ENCODE data around the gene TRAM2.

The TRAM2 gene

DNA sequence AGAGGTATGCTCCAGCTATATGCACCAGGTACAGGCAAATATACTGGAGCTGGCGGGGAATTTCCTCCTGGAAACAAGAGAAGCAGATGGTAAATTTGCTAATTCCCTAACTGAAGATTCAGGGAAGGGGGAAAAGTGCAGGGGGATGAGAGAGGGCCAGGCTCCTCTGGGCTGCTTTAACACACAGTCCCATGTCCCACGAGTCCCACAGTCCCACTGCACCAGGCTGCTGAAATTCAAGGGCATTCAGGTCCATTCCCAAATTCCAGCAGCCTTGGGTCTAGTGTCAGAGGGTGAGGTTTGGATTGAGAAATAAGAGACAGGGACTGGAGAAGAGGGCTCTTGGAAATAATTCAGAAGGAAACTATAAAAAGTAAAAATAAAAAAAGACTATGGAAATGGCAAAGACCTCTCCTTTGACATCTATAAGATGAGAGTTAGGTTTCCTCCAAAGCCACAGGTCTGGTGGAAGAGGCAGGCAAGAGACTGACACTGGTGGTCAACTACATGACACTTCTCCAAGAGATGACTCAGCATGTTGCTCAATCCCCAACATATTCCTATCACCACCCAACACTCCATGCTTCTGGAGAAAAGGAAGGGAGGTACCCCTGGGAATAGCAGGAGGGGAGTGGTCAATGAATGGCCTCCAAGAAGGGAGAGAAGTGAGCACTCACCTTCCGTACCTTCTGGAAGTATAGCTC is 69.2 kb downstream of the TRAM2 start:
- no peak for DNase-seq (ENCODE audit: low read depth)

DNA sequence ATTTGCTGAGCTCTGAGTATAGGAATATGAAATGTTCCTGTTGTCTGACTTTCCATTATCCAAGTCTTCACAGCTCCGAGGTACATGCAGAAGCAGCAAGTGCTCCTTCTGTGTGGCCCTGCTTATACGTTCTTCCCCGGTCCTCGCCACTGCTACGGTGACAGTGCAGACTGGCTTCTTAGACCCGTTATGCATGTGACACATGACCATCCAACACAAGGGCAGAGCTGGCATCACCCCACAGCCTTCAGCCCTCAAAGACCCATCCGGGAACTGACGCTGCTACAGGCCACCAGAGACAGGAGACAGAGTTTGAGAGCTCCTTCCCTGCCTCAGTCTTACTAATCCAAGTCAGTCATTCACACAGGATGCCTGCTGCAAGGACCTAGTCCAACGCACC is 70.4 kb downstream of the TRAM2 start:
- no peak for DNase-seq (ENCODE audit: low read depth)

DNA sequence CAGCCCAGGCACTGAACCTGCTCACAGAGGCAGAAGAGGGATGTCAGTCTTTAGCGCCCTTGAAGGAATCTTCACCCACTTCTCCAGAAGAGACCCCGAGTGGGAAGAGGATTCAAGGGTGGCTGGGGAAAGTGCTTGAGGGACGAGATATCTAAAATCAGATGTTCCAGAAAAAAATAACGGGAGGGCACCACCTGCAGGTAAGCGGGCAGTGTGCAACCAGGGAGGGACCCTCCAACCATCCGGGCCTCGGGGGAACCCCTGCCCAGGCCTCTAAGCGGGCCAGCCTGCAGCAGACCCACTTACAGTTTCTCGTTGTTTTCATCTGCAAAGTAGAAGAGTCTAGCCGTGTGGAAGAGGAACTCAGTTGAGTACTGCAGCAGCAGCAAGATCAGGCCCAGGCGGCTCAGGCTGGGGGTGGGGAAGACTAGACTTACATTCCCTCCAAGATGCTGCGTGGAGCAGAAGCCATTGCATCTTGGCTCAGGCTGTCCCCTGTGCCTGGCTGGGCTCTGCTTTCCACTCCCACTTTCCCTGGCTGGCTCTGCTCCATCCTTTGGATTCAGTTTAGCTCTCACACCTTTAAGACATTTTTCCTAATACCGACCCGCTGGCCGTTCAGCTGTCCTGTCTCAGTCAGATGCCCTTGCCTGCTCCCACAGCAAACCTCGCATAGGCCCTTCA is 71.0 kb downstream of the TRAM2 start:
- no peak for DNase-seq (ENCODE audit: low read depth)

DNA sequence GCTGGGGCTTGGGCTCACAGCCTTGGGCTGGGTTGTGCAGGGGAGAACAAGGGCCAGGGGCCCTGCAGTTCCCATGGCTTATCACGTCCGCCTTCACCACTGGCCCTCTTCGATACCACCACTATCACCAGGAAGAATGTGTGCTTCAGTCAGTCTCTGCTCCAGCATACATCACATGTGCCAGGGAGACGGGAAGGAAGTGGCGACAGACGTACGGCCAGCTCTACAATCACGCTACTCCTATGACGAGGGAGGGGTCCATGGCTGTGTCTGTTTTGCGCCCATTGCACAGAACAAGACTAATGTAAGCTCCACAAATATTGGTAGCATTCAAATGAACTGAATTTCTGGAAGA is 72.1 kb downstream of the TRAM2 start:
- no peak for DNase-seq (ENCODE audit: low read depth)

DNA sequence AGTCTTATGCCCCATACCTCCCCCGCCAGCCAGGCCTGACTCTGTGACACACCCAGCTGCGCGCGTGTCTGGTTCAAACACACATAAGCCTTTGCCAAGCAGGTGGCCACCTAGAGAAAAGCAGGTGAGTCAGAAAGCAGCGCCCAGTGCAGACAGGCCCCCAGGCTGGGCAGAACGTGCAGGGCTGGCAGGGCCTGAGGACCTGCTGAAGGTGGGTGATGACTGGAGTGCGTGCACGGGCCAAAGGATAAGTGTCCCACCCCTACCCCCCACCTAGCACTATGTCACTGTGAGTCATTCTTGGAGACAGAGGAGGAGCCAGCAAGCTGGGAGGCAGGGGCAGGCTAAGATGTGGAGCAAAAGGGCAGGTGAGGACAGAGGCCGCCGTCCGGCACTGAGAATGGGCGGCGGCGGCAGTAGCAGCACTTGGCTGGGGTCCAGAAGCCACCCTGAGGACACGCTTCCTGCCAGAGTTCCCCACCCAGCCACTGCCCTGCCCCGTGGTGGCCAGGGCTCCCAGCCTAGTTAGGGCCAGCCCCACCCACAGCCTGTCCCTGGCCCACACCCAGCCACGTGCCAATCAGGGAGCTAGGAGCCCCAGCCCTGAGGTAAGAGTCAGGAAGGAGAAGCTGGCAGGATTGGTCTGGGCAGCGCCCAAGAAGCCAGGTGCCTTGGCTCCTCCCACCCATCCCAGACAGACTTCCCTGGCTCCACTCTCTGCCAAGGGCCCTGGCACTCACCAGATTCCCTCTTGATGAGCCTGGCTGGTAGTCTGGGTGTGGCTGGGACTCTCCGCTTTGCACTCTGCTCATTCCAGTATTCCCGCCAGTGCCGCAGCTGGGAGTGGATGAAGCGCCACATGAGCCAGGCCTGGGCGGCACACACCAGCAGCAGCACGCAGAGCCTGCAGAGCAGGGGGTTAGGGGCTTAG is 72.7 kb downstream of the TRAM2 start:
- no peak for DNase-seq (ENCODE audit: low read depth)

DNA sequence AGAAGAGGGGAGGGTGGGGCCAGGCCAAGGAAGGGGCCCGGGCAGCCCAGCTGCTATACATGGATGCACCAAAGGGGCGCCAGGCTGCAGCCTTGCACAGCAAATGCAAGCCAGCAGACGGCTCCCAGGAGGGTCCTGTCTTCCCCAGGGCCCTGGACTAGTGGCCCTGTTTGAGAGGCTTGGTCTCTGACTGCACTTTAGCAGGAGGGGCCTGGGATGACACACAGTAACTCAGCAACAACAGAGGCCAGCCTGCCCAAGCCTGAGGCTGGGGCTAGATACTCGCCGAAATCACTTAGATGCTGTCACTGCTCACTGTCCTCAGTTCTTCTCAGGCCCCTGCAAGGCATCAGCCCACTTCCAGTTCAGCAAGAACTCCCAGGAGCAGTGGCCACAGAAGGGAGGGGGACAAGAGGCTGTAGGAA is 73.5 kb downstream of the TRAM2 start:
- DNase-seq (ENCODE audit: low read depth): no peak

DNA sequence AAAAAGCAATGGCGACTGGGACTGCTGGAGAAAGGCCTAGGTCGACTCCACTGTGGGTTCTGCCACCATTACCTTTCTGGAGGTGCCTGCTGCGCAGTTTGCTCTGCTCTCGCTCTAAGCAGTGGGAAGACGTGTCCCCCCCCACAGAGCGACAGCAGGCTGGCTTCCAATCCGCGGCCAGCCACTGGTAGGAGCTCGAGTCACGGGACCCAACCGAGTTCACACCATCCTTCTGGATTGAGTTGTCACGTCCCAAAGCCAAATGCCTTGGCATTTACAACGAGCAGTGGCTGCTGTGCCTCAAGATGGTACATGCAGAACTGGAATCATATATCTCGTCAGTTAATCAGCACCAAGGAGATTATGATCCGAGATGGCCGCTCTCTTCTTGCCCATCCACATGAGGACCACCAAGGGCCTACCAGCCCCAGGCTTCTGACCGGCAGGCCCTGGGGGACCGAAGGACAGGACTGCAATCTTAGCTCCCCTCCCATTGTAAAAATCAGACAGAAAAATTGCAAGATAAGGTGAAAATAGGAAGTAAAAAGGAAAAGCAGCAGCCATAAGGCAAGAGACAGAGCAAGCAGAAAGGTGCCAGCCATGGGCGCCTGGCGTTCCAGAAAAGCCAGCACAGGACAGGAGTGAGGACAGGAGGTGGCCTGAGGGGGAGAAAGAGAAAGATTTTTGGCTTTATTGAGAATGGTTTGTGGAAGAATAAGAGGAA is 74.4 kb downstream of the TRAM2 start:
- no peak for DNase-seq (ENCODE audit: low read depth)

DNA sequence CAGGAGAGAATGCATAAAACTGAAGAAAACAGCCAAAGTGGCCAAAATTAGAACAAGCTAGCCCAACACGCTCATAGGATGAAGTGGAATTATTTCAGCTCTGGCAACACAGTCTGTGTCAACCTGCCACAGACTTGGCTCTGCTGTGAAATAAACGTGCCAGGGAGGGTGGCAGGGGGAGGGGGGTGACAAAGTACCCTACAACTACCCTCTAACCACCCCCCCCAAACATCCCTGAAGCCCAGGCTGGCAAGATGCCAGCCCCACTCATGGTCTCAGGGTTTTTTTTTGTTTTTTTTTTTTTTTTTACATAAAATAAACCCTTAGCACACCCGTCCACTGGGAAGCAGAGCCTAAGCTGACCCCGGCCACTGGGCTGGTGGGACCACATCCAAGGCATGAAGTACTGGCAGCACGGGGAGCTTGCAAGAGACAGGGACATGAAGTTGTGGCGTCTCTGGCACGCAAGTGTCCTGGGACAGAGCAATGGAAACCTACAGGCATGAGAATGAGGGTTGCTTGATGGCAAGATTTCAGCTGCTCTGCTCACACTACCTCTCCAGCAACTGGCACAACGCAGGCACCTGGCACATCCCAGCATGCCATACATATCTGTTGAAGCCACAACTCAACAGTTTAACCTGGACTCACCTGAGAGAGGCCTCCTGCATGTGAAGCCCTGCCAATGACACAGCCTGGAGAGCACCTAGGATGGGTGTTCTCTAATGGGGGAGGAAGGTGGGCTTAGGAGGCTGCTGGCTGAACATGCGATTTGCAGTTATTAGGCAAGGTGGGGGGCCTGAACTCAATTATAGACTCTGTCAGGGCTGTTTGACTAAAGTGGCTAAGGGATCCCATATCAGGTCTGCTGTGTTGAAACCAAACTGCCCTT is 76.4 kb downstream of the TRAM2 start:
- no peak for DNase-seq (ENCODE audit: low read depth)

DNA sequence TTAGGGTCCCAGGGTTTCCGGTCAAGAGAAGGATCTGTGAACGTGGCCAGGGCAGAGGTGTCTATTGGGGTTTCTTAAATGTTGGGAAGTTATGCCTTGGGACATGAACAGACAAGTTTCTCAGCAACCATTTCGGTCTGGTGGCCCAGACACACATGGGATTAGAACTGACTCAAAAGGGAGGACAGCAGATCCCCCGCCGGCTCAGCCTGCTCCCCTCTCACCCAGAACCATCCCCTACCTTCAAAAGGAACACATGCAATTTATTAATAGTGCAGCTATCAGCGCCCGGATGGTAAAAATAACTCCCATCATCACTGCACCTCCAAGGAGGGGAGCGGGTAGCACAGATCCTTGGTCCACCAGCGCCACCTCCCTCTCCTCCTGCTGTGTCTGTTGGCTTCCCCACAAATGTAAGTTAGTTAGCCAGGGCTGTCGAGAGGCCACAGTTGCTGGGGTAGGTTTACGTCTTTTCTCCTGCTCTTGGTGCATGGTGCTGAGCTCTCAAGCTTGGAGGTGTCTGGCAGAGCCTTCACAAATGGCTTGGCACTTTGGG is 77.1 kb downstream of the TRAM2 start:
- DNase-seq (ENCODE audit: low read depth): no peak

DNA sequence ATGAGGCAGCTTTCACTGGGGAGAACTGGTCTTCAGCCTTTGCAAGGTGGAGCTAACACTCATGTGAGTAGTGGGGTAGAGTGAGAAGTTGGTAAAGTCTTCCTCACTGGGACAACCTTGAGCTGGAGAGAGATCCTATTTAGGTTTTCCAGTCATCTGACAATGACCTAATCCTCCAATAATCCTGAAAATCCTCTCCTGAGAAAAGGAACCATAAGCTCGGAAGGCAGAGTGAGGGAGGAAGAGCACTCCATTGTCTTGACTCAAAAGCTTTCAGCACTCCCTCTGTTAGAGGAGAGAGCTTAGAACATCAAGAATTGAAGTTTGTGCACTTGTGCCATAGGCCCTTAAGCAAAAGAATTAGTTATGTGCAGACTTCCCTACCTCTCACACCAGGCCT is 77.8 kb downstream of the TRAM2 start:
- DNase-seq (ENCODE audit: low read depth): no peak

DNA sequence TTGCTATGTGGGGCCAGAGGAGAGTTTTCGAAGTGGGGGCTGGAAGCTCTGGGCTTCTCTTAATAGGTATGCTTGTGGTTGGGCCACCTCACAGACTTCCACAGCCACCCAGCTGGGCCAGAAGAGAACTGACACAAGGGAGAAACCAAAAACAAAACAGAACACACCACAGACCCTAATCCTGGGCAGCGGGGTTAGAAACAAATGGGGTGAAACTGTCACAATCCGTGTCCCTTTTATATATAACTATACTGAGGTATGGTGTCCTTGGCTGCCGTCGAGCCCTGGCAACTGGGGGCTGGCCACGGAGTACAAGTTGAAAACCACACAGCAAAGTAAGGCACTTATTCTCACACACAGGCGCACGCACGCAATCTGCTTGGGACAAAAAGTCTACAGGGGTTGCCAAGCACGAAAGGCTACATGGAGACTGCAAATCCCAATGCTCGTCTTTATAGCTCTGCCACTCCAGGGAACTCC is 78.3 kb downstream of the TRAM2 start:
- no peak for DNase-seq (ENCODE audit: low read depth)

DNA sequence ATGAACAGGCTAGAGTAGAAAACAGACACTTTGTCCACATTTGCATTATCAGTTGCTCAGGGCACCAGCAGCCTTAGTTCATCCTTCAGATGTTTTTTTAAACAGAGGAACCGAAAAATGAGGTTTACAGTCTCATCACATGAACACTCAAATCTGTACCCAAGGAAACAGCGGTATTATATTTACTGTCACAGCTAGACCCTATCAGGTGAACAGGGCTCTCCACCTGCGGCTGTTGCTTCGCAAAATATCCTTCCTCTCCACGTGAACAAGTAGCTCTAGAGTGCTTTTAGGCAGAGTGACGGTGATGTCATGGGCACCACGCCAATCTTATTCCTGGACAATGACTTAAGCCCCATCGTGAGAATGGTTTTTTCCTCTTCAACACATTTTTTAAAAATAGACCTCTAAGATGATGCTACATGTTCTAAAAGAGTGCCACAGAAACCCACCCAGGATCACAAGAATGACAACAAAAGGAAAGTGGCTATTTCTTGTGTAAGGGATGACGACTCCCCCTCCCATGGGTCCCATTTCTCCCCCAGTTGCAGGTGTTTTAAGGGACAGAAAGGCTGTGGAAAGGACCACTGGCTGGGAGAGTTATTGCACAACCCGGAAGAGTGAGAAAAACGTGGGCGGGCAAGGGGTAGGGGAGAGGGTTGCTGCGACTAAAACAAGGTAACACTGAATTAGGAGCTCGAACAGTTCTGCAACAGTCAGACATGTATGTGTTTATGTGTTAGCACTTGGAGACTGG is 79.0 kb downstream of the TRAM2 start:
- DNase-seq (ENCODE audit: low read depth): no peak

DNA sequence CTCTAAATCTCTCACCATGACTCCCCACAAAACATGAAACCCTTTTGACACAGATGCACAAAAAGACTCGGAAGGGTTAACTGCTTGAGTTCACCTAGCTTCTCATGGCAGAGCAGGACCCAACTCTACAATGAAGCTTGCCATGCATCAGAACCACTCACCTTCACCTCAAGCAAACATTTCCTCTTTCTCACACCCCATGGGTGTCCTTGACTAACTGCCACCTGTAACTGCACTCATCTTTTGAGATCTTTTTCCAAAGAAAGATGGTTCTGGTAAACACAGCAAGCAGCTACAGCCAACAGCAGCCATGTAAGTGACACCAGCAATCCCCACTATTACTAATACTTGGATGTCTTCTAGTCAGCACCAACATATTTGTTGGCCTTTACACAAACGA is 80.2 kb downstream of the TRAM2 start:
- no peak for DNase-seq (ENCODE audit: low read depth)

DNA sequence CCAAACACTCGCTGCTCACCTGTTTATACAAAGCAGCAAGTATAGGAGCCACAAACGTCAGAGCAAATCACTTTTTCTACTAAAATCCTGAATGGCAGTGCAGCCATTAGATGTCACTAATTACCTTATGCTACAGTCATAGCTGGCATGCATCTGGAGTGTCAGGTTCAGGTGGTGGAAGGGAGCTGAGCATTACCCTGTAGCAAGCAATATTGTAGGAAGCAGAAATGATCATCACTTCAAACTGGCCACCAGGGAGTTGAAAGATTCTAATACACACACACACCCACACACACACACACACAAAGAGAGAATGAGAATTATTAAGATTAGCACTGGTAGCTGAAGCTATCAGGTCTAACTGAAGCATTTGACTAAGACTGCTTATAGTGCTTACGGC is 80.9 kb downstream of the TRAM2 start:
- DNase-seq (ENCODE audit: low read depth): no peak

DNA sequence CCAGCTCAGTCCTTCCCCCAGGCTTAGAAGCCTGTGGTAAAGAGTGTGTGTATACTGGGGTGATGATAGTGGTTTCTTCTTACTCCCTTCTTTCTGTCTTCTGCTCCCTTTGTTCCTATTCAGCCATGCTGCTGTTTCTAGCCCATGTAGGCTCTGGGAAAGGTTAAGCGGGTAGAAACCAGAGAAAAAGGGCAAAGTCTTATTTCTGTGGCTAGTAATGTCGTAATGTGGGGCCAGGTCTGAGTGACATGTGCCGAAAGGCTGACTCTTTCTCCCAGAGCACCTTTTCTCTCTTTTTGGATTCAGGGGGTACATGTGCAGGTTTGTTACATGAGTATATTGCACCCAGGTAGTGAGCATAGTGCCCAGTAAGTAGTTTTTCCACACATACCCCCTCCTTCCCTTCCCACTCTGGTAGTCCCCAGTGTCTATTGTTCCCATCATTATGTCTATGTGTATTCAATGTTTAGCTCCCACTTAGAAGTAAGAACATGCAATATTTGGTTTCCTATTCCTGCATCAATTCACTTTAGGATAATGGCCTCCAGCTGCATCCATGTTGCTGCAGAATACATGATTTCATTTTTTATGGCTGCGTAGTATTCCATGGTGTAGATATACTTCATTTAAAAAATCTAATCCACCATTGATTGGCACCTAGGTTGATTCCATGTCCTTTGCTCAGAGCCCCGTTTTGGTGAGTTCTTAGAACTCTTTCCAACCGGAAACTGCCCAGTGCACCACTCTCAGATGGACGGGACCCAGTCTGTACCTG is 82.4 kb downstream of the TRAM2 start:
- no peak for DNase-seq (ENCODE audit: low read depth)

DNA sequence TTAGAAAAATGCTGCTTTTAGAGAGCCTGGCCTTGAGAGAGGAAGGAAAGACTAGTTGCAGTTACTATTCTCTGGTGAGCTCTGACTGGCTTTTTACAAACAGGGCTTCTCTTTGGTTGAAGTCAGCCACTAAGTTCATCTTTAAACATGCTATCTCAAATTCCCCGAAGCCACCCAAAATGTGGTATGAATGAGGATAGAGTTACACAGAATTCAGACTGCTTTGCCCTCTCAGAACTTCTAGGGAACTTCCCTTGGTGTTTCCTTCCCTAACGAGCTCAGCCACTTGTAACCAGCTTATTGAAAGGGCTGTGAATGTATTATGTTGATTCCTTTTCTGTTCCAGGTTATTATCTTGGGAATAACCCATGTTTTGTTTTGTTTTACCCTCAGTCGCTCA is 83.2 kb downstream of the TRAM2 start:
- DNase-seq (ENCODE audit: low read depth): no peak

DNA sequence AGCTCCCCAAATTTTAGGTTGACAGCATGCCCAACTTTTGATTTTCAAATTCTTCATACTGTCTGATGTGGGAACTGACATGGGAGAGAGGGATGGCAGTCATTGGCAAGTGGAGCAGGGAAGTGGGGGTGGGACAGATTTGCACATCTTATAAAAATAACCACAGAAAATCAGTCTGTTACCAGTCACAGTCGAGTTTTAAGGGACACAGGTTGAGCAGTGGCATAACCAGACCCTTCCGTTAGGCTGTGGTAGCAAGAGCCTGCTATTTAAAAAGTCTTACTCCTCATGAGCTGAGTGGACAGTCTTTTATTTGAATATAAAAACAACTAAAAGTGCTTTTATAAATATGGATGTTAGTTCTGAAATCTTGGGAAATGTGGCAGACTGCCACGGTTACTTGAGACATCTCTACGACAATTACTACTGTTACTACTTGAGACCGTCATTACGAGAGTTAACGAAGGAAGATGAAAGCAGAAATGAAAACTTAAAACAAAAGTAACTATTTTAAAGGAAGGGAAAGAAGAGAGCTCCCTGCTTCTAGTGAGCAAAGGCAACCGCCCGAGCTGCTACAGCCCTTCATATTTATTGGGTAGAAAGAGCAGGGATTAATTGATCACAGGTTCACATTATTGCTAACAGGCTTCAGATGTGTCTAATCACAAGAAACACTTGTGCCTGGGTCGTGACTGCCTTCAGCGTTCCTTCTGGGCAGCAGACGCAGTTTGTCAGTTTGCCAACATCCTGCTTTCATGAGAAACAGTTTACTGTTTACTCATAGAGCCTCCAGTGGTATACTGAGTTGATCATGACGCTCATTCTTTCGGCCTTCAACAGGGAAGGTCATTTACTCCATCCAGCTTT is 85.4 kb downstream of the TRAM2 start:
- no peak for DNase-seq (ENCODE audit: low read depth)

DNA sequence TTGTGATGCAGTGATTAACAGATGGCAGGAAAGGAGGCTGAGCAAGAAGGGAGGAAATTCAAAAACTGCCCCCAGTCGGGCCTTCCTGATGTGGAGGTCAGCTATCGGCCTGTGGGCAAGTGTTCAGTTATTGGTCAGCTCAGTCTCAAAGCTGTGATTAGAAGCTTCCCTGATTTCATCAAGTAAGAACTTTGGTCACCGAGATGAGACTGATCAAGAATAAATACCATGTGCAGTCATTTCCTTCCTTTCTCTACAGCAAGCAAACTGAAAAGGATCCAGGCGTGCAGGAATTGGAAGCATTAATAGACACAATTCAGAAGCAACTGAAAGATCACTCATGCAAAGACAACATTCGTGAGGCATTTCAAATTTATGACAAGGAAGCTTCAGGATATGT is 87.0 kb downstream of the TRAM2 start:
- DNase-seq (ENCODE audit: low read depth): no peak
